ENCODE results near the gene BRCA1.

GRCh38 chr17:43015579-43015978, 109.6 kb downstream of the BRCA1 start:
- TF ChIP-seq, protein P1, sequence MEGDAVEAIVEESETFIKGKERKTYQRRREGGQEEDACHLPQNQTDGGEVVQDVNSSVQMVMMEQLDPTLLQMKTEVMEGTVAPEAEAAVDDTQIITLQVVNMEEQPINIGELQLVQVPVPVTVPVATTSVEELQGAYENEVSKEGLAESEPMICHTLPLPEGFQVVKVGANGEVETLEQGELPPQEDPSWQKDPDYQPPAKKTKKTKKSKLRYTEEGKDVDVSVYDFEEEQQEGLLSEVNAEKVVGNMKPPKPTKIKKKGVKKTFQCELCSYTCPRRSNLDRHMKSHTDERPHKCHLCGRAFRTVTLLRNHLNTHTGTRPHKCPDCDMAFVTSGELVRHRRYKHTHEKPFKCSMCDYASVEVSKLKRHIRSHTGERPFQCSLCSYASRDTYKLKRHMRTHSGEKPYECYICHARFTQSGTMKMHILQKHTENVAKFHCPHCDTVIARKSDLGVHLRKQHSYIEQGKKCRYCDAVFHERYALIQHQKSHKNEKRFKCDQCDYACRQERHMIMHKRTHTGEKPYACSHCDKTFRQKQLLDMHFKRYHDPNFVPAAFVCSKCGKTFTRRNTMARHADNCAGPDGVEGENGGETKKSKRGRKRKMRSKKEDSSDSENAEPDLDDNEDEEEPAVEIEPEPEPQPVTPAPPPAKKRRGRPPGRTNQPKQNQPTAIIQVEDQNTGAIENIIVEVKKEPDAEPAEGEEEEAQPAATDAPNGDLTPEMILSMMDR (IDR thresholded peaks at IDR 0.05) = no peak
- TF ChIP-seq POLR2A (IDR thresholded peaks at IDR 0.05) (no peak), POLR2AphosphoS5 (IDR thresholded peaks at IDR 0.05) (peak in 2 of 3 donors; percentile 18 to 28)

Data from transverse colon (tissue), 4 donors.